ENCODE data around the gene GGPS1.
"Not testable (repeated sequence)": the region's sequence is repeated elsewhere in the genome, so short reads cannot be mapped to it uniquely, and the experiment has no call there.

GGPS1 gene

DNA sequence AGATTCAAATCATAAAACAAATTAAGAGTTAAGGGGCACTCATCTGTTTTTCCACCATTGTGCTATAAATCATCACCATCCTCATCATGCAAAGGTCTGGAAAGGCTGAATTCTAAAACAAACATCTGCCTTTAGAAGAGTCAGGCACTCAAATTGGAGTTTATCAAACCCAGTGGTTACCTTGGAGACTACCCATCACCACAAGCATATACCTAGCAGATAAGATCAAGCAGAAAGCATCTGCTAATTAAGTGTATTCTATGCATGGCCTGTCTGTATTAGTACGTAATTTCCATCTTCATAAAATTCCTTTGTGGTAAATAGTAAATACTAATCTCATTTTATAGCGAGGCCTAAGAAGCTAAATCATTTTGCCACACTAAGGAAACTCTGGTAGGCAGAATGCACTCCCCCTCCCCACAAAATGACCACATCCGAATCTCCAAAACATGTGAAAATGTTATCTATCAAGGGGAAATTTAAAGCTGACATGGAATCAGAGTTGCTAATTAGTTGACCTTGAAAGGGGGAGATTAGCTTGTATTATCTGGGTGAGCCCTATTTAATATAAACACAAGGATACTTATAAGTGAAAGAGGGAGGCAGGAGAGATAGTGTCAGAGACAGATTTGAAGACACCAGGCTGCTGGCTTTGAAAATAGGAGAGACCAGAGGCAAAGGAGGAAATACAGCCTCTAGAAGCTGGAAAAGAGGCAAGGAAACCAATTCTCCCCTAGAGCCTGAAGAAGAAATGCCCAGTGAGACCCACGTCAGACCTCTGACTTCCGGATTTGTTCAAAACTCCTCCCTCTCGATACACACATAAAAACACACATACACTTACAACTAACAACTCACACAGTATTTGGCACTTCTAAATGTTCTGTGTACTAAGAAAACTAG lies 23.6 kb upstream of the GGPS1 start:
- DNase-seq (ENCODE audit: low spot score) = no peak

GRCh38 chr1:235307158-235308124 lies 20.9 kb upstream of the GGPS1 start:
- no peak for DNase-seq (ENCODE audit: low spot score)

- DNase-seq (ENCODE audit: low spot score) = not testable (repeated sequence)
Measured at GRCh38 chr1:235309206-235309605, 19.2 kb upstream of the GGPS1 start.

GRCh38 chr1:235313262-235313661 lies 15.1 kb upstream of the GGPS1 start:
- DNase-seq (ENCODE audit: low spot score) = no peak

GRCh38 chr1:235313931-235314678 lies 14.3 kb upstream of the GGPS1 start:
- no peak for DNase-seq (ENCODE audit: low spot score)

DNA sequence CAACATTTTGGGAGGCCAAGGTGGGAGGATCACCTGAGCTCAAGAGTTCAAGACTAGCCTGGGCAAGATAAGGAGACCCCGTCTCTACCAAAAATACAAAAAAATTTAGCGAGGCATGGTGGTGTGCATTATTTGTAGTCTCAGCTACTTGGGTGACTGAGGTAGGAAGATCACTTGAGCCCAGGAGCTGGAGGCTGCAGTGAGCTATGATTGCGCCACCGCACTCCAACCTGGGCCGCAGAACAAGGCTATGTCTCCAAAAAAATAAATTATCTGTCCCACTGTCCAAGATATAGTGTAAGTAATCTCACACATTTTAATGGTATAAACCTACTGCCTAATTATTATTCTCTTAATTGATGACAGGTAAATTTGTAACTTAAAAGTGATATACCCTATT lies 13.2 kb upstream of the GGPS1 start:
- DNase-seq (ENCODE audit: low spot score) = no peak

- no peak for DNase-seq (ENCODE audit: low spot score)
Measured at GRCh38 chr1:235315735-235316134, 12.6 kb upstream of the GGPS1 start.

DNA sequence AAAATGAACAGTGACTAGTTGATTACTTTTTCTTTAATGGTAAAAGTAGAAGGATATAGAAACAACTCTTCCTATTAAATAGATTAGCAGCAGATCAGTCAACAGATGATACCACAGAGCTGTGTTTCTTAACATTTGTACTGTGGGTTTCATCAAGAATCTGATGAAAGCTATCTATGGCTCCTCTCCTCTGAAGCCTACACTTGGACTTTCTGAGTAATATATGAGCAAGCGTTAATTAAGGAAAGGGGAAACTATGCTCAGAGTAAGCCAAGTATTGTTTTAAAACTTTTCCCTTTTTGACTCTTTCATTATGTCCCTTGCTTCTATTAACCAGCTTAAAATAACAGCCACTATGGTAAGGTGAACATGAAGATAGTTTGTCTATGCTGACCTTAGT lies 11.2 kb upstream of the GGPS1 start:
- DNase-seq (ENCODE audit: low spot score) = no peak

- DNase-seq (ENCODE audit: low spot score) = no peak
Measured at GRCh38 chr1:235319255-235319654, 9.1 kb upstream of the GGPS1 start.

DNA sequence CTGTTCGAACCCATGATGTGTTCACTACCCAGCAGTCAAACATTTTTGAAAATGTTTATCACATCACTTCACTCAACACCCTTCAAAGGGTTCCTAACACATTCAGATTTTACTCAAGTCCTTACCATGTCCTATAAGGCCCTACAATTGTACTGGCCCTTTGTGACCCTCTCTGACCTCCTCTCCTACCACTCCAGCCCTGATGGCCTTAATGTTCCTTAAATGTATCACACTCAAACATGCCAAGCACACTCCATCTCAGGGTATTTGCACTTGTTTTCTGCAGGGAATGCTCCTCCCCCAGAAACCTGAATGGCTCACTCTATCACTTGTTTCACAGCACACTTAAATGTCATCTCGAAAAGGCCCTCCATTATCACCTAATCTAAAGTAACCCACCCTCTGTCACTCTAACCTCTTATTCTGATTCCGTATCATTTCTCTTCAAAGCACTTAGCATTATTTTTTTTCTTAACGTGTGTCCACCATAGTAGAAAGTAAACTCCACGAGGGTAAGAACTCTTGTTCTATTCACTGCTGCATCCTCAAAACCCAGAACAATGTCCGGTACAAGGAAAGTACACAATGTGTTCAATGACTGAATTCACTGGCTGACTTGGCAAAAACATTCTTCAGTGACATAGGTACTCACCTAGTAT lies 7.7 kb upstream of the GGPS1 start:
- no peak for DNase-seq (ENCODE audit: low spot score)

DNA sequence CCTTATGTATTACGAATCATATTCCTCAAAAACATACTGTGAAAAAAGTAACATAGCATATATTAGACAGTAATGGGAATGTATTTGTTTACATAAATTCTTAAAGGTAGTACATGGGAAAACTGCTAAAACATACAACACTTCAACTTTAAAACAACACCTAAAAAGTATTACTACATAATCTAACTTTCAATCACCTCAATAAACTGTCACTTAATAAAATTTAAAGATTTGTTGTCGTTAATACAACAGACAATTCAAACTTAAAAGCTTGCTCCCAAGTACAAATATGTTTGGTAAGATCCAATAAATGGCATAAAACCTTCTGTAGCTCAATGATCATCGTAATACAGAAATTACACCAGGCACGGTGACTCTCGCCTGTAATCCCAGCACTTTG lies 4.1 kb upstream of the GGPS1 start:
- no peak for DNase-seq (ENCODE audit: low spot score)

- DNase-seq (ENCODE audit: low spot score) = no peak
Measured at GRCh38 chr1:235325139-235325538, 3.2 kb upstream of the GGPS1 start.

GRCh38 chr1:235325854-235326253 lies 2.5 kb upstream of the GGPS1 start:
- DNase-seq (ENCODE audit: low spot score) = no peak

GRCh38 chr1:235326719-235327558 lies 1.4 kb upstream of the GGPS1 start:
- DNase-seq (ENCODE audit: low spot score) = peak; percentile 29

DNA sequence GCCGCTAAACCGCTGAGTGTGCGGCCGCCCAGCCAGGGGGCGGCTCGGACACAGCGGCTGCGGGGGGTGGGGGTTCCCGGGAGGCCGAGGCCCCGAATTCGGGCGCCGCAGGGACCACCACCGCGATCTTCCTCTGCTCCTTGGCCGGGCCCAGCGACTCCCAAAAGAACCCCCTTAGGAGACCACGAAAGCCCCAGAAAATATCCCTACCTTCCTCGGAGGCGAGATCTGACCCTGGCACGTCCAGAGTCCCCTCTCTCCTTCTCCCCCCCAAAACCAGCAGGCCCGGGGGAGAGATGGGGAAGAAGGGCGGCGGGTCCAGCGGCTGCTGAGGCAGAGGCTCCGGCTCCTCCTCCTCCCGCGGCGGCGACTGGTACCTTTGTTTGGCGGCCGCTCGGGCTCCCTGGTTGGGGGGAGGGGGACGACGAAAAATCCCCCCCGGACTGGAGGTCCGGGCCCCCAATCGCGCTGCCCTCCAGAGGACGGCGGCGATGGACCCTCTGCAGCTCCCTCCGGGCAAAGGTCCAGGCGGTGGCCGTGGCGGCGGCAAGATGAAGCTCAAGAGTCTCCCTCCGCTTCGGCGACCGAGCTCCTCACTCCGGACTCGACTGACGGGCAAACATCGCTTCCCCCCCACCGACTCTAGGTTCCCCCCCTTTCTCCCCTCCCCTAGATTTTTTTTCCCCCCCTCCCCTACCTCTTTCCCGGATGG lies 655 bp upstream of the GGPS1 start, which contains the start of gene ARID4B:
ARID4B (minus strand) TSS at position 621 of the 712 bp plus-strand sequence. CDS start 1,260 bp downstream, outside the sequence.
- no peak for DNase-seq (ENCODE audit: low spot score)

DNA sequence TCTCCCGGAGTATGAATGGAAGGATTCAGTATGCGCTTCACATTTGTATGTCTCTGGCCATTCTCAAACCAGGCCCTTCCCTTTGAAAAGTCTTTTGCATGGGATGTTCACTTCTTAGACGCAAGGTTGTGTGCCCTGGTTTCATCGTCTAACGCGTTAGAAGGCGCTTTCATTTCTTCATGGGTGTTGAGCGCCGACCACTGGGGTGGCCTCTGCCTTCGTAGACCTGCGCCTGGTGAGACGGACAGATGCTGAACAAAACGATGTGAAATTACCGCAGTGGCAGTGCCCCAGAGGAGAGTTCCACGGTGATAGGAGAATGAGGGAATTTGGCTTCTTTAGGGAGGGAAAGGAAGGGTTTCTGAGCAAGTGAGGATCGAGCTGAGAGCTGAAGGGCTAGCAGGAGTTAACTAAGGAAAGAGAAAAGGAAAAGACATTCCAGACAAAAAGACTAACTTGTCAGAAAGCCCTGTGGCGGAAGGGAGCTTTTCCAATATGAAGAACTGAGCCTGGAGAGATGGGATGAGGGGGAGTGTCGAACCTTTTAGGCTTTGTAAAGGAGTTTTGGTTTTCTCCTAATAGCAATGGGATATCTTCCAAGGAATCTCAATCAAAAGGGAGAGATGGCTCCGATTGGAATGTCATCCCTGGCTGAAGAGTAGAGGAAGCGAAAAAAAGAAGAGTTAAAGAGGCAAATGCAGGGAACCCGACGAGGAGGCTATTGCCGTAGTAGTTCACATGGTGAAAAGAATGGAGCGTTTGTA lies 951 bp downstream of the GGPS1 start:
- DNase-seq (ENCODE audit: low spot score) = no peak

GRCh38 chr1:235330918-235331285 lies 2.5 kb downstream of the GGPS1 start:
- no peak for DNase-seq (ENCODE audit: low spot score)

GRCh38 chr1:235331401-235331800 lies 3.0 kb downstream of the GGPS1 start:
- no peak for DNase-seq (ENCODE audit: low spot score)

GRCh38 chr1:235336903-235337302 lies 8.5 kb downstream of the GGPS1 start:
- DNase-seq (ENCODE audit: low spot score) = no peak

Measured in globus pallidus (tissue), 1 donor.